Peyer's patch (tissue), 4 donors: ENCODE data around the gene DHFR. TPM values are rescaled to one million over a fixed set of nuclear protein-coding genes. Genes with fewer than 3 reads are reported as not detected.

Experiments
- DNase-seq, 3 donors: peaks; one replicate each; pipeline ENCODE4 v3.0.0-alpha.2; 2017 to 2019
- H3K27ac ChIP-seq, 4 donors: fragments of 200-600 bp; sonication (generic); one replicate each; pipeline ENCODE4 v1.5.1; 2016 to 2019
- H3K27me3 ChIP-seq, 2 donors: fragments of 200-600 bp; sonication (generic); one replicate each; pipeline ENCODE4 v1.5.1; 2019
- H3K36me3 ChIP-seq, 3 donors: fragments of 200-600 bp; sonication (generic); one replicate each; pipeline ENCODE4 v1.5.1; 2016 to 2019
- H3K4me1 ChIP-seq, 4 donors: fragments of 200-600 bp; sonication (generic); one replicate each; pipeline ENCODE4 v1.5.1; 2016 to 2019
- H3K4me3 ChIP-seq, 4 donors: fragments of 200-600 bp; sonication (generic); 1 replicate in 3 of 4; 2 replicates in 1 of 4; pipeline ENCODE4 v1.5.1; 2016 to 2019; ENCODE audit warnings: mild to moderate bottlenecking in 1 of 4
- H3K9me3 ChIP-seq, 4 donors: fragments of 200-600 bp; sonication (generic); one replicate each; pipeline ENCODE4 v1.5.1; 2016 to 2019; ENCODE audit warnings: mild to moderate bottlenecking in 1 of 4
- POLR2A ChIP-seq, 2 donors: fragments of 450-650 bp; IDR thresholded peaks; one replicate each; pipeline ENCODE4 v1.5.1; 2017; ENCODE audit warnings: antibody characterized with exemption in 2 of 2, mild to moderate bottlenecking in 2 of 2, moderate library complexity in 2 of 2
- total RNA-seq, 4 donors: library from RNA; depleted of rRNA; stranded (reverse); fragments of >200 nt; gene quantifications; one replicate each; pipeline ENCODE4 v1.1.0, GENCODE V29; 2016
- TF ChIP-seq, protein P1 (sequence below), 6 experiments: fragments of 450-650 bp in 4 of 6; fragments of 200-600 bp in 2 of 6; sonication (generic) in 1 of 6; IDR thresholded peaks; one replicate each; pipeline ENCODE4 v1.5.1; 2017 to 2019; ENCODE audit warnings: antibody characterized with exemption in 6 of 6, mild to moderate bottlenecking in 3 of 6, moderate library complexity in 1 of 6

DHFR gene
- total RNA-seq, 4 donors from 2014 or later, result 19.5 to 42.6 (median 24.9) TPM

GRCh38 chr5:80686757-80687156, 32.0 kb upstream of the DHFR start:
- no peaks in the 10 kb centered on the region for H3K9me3 ChIP-seq
- H3K27ac ChIP-seq, result no peak overlapping the region
- no peaks in the 10 kb centered on the region for H3K4me1 ChIP-seq
- no peaks in the 10 kb centered on the region for H3K27me3 ChIP-seq
- H3K4me3 ChIP-seq, result no peak overlapping the region
- TF ChIP-seq, protein P1, sequence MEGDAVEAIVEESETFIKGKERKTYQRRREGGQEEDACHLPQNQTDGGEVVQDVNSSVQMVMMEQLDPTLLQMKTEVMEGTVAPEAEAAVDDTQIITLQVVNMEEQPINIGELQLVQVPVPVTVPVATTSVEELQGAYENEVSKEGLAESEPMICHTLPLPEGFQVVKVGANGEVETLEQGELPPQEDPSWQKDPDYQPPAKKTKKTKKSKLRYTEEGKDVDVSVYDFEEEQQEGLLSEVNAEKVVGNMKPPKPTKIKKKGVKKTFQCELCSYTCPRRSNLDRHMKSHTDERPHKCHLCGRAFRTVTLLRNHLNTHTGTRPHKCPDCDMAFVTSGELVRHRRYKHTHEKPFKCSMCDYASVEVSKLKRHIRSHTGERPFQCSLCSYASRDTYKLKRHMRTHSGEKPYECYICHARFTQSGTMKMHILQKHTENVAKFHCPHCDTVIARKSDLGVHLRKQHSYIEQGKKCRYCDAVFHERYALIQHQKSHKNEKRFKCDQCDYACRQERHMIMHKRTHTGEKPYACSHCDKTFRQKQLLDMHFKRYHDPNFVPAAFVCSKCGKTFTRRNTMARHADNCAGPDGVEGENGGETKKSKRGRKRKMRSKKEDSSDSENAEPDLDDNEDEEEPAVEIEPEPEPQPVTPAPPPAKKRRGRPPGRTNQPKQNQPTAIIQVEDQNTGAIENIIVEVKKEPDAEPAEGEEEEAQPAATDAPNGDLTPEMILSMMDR (IDR thresholded peaks at IDR 0.05), result peak in 4 of 6 experiments; percentile 24 to 42 (median 34)
- TF ChIP-seq POLR2A (IDR thresholded peaks at IDR 0.05), result no peak
- no peaks in the 10 kb centered on the region for H3K36me3 ChIP-seq
- DNase-seq, result no peak

DNA sequence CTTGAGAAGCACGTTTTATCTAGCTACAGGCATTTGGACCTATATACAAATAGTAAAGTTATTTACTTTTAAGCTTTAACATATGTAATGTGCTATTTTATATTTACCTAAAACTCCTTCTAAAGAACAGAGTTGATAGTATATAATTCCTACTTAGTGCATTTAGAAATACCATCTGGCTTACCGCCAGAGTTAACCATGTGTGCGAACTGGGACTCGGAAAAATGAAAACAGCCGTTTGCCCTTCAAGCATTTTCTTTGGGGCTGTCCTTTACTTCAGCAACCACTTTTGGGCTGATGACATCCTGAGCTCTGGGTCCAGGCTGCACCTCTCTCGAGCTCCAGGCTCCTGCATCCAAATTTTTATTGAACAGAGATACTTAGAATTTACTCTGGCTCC, 21.9 kb upstream of the DHFR start:
- peaks cover 0 to 47% (median 0%) of the 10 kb centered on the region in 3 donors for H3K36me3 ChIP-seq
- no peak for TF ChIP-seq POLR2A (IDR thresholded peaks at IDR 0.05)
- TF ChIP-seq, protein P1 (IDR thresholded peaks at IDR 0.05), result no peak

DNA sequence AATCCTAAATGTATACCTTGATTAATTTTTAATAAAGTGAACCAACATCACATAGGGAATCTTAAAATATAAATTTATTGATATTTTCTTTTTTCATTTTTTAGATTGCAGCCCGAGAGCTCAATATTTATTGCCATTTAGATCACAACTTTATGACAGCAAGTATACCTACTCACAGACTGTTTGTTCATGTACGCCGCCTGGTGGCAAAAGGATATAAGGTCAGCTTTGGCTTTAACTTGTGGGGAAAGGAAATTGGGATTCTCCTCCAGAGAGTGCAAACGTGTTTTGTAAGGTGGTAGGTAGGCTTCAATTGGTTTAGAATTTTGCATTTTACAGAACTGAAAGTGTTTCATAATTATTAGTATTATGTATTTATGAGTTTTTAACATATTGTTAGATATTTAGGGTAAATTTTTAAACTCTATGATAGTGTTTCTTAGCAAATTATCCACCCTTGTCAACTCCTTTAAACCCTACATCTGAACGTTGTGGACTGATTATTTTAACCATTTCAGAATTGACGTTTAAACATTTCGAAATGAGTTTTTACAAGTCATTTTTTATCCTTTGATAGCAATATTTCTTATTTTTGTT, 17.5 kb upstream of the DHFR start:
- no peaks in the 10 kb centered on the region for H3K9me3 ChIP-seq
- TF ChIP-seq POLR2A (IDR thresholded peaks at IDR 0.05), result no peak
- TF ChIP-seq, protein P1 (IDR thresholded peaks at IDR 0.05), result peak; percentile 36 to 93 (median 90)
- no peaks in the 10 kb centered on the region for H3K27me3 ChIP-seq
- H3K4me1 ChIP-seq, result no peaks in the 10 kb centered on the region
- no peak overlapping the region for H3K27ac ChIP-seq
- H3K4me3 ChIP-seq, result no peak overlapping the region
- peaks cover 0 to 32% (median 0%) of the 10 kb centered on the region in 3 donors for H3K36me3 ChIP-seq
- peak; percentile 63 to 88 (median 67) for DNase-seq

More for the DNA sequence above, 21.9 kb upstream of the DHFR start:
- Histone ChIP-seq H3K4me3 (no peak overlapping the region), H3K4me1 (no peaks in the 10 kb centered on the region), H3K27ac (no peak overlapping the region), H3K9me3 (no peaks in the 10 kb centered on the region), H3K27me3 (no peaks in the 10 kb centered on the region)
- DNase-seq, result no peak

GRCh38 chr5:80668016-80668969, 13.5 kb upstream of the DHFR start:
- Histone ChIP-seq H3K27me3 (no peaks in the 10 kb centered on the region), H3K9me3 (no peaks in the 10 kb centered on the region), H3K27ac (peak overlapping the region; percentile 41 to 79 (median 55)), H3K4me3 (peak overlapping the region in 3 of 4 donors; percentile 8 to 28 (median 18)), H3K36me3 (peaks cover 0 to 32% (median 0%) of the 10 kb centered on the region in 3 donors), H3K4me1 (no peaks in the 10 kb centered on the region)
- TF ChIP-seq, protein P1 (IDR thresholded peaks at IDR 0.05), result peak in 3 of 6 experiments; percentile 8 to 27 (median 14)
- TF ChIP-seq POLR2A (IDR thresholded peaks at IDR 0.05), result peak; percentile 28 to 59
- DNase-seq, result peak; percentile 55 to 80 (median 75)

GRCh38 chr5:80667384-80667783, 12.6 kb upstream of the DHFR start:
- Histone ChIP-seq H3K4me3 (no peak overlapping the region), H3K36me3 (peaks cover 0 to 26% (median 0%) of the 10 kb centered on the region in 3 donors)
- TF ChIP-seq POLR2A (IDR thresholded peaks at IDR 0.05), result no peak
- TF ChIP-seq, protein P1 (IDR thresholded peaks at IDR 0.05), result no peak

More at GRCh38 chr5:80667384-80667783, 12.6 kb upstream of the DHFR start:
- H3K4me1 ChIP-seq, result no peaks in the 10 kb centered on the region
- H3K9me3 ChIP-seq, result no peaks in the 10 kb centered on the region
- peak overlapping the region in 1 of 4 donors; percentile 79 for H3K27ac ChIP-seq
- no peaks in the 10 kb centered on the region for H3K27me3 ChIP-seq
- no peak for DNase-seq
